Liver (tissue), 3 donors: ENCODE results near the gene DNAJC5.

Experiments used
- CTCF ChIP-seq: fragments of 150-350 bp; IDR thresholded peaks from 2 replicates; pipeline ENCODE4 v1.5.1; 2017; ENCODE audit warnings: improper control_type of control experiment, low read depth, low read length; ENCODE audit not compliant: missing input control
- EGR1 ChIP-seq, 2 donors: IDR thresholded peaks; 2 replicates each; pipeline ENCODE4 v1.6.1; 2016 to 2018; ENCODE audit warnings: antibody characterized with exemption in 2 of 2, low read depth in 2 of 2
- FOXA1 ChIP-seq: IDR thresholded peaks from 2 replicates; pipeline ENCODE4 v1.6.1; 2016; ENCODE audit warnings: antibody characterized with exemption
- HNF4G ChIP-seq: IDR thresholded peaks from 2 replicates; pipeline ENCODE4 v1.6.1; 2016; ENCODE audit warnings: antibody characterized with exemption
- JUND ChIP-seq, 2 donors: IDR thresholded peaks; 2 replicates each; pipeline ENCODE4 v1.6.1; 2016; ENCODE audit warnings: antibody characterized with exemption in 2 of 2
- RXRA ChIP-seq, 2 donors: IDR thresholded peaks; 2 replicates each; pipeline ENCODE4 v1.6.1; 2017 to 2018; ENCODE audit warnings: antibody characterized with exemption in 2 of 2, mild to moderate bottlenecking in 1 of 2
- SP1 ChIP-seq: IDR thresholded peaks from 2 replicates; pipeline ENCODE4 v1.6.1; 2018; ENCODE audit warnings: antibody characterized with exemption, mild to moderate bottlenecking
- TAF1 ChIP-seq: conservative IDR thresholded peaks from 2 replicates; pipeline ENCODE4 v1.6.1; 2016; ENCODE audit warnings: antibody characterized with exemption, mild to moderate bottlenecking
- YY1 ChIP-seq: IDR thresholded peaks from 2 replicates; pipeline ENCODE4 v1.6.1; 2016; ENCODE audit warnings: antibody characterized with exemption, mild to moderate bottlenecking
- TF ChIP-seq, protein P1 (sequence below): IDR thresholded peaks from 2 replicates; pipeline ENCODE4 v1.6.1; 2016; ENCODE audit warnings: antibody characterized with exemption
- TF ChIP-seq, protein P2 (sequence below): IDR thresholded peaks from 2 replicates; pipeline ENCODE4 v1.6.1; 2016; ENCODE audit warnings: antibody characterized with exemption, mild to moderate bottlenecking
- TF ChIP-seq, protein P3 (sequence below): IDR thresholded peaks from 2 replicates; pipeline ENCODE4 v1.6.1; 2016; ENCODE audit warnings: antibody characterized with exemption
- TF ChIP-seq, protein P4 (sequence below): IDR thresholded peaks from 2 replicates; pipeline ENCODE4 v1.6.1; 2016; ENCODE audit warnings: antibody characterized with exemption
- donor health status: healthy.
- donor health status: healthy.

DNA sequence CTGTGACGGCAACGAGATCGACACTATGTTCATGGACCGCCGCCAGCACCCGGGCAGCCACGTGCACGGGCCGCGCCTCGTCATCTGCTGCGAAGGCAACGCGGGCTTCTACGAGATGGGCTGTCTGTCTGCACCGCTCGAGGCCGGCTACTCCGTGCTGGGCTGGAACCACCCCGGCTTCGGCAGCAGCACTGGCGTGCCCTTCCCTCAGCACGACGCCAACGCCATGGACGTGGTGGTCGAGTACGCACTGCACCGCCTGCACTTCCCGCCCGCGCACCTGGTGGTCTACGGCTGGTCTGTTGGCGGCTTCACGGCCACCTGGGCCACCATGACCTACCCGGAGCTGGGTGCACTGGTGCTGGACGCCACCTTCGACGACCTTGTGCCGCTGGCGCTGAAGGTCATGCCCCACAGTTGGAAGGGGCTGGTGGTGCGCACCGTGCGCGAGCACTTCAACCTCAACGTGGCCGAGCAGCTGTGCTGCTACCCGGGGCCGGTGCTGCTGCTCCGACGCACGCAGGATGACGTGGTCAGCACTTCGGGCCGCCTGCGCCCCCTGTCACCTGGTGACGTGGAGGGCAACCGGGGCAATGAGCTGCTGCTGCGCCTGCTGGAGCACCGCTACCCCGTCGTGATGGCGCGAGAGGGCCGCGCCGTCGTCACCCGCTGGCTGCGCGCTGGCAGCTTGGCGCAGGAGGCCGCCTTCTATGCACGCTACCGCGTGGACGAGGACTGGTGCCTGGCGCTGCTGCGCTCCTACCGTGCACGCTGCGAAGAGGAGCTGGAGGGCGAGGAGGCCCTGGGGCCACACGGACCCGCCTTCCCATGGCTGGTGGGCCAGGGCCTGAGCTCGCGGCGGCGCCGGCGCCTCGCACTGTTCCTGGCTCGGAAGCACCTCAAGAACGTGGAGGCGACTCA lies 32.7 kb upstream of the DNAJC5 start:
- no peak for TF ChIP-seq CTCF
- TF ChIP-seq, protein P1, sequence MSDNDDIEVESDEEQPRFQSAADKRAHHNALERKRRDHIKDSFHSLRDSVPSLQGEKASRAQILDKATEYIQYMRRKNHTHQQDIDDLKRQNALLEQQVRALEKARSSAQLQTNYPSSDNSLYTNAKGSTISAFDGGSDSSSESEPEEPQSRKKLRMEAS = no peak
- TF ChIP-seq SP1 = no peak
- no peak for TF ChIP-seq EGR1 (IDR thresholded peaks at IDR 0.05; ENCODE audit: low read depth in 2 of 2)
- no peak for TF ChIP-seq YY1
- TF ChIP-seq, protein P2, sequence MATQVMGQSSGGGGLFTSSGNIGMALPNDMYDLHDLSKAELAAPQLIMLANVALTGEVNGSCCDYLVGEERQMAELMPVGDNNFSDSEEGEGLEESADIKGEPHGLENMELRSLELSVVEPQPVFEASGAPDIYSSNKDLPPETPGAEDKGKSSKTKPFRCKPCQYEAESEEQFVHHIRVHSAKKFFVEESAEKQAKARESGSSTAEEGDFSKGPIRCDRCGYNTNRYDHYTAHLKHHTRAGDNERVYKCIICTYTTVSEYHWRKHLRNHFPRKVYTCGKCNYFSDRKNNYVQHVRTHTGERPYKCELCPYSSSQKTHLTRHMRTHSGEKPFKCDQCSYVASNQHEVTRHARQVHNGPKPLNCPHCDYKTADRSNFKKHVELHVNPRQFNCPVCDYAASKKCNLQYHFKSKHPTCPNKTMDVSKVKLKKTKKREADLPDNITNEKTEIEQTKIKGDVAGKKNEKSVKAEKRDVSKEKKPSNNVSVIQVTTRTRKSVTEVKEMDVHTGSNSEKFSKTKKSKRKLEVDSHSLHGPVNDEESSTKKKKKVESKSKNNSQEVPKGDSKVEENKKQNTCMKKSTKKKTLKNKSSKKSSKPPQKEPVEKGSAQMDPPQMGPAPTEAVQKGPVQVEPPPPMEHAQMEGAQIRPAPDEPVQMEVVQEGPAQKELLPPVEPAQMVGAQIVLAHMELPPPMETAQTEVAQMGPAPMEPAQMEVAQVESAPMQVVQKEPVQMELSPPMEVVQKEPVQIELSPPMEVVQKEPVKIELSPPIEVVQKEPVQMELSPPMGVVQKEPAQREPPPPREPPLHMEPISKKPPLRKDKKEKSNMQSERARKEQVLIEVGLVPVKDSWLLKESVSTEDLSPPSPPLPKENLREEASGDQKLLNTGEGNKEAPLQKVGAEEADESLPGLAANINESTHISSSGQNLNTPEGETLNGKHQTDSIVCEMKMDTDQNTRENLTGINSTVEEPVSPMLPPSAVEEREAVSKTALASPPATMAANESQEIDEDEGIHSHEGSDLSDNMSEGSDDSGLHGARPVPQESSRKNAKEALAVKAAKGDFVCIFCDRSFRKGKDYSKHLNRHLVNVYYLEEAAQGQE = no peak
- TF ChIP-seq RXRA (IDR thresholded peaks at IDR 0.05) = no peak
- TF ChIP-seq TAF1 = no peak
- TF ChIP-seq FOXA1 = no peak
- TF ChIP-seq, protein P3, sequence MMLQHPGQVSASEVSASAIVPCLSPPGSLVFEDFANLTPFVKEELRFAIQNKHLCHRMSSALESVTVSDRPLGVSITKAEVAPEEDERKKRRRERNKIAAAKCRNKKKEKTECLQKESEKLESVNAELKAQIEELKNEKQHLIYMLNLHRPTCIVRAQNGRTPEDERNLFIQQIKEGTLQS = no peak
- TF ChIP-seq, protein P4, sequence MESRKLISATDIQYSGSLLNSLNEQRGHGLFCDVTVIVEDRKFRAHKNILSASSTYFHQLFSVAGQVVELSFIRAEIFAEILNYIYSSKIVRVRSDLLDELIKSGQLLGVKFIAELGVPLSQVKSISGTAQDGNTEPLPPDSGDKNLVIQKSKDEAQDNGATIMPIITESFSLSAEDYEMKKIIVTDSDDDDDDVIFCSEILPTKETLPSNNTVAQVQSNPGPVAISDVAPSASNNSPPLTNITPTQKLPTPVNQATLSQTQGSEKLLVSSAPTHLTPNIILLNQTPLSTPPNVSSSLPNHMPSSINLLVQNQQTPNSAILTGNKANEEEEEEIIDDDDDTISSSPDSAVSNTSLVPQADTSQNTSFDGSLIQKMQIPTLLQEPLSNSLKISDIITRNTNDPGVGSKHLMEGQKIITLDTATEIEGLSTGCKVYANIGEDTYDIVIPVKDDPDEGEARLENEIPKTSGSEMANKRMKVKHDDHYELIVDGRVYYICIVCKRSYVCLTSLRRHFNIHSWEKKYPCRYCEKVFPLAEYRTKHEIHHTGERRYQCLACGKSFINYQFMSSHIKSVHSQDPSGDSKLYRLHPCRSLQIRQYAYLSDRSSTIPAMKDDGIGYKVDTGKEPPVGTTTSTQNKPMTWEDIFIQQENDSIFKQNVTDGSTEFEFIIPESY = no peak
- TF ChIP-seq HNF4G = no peak
- TF ChIP-seq JUND (IDR thresholded peaks at IDR 0.05) = no peak
